Measurements from ENCODE around the gene PHC1.
A peak's percentile ranks its signal among the peaks of the same experiment; 100 is the strongest.
"Not testable (repeated sequence)": the region's sequence is repeated elsewhere in the genome, so short reads cannot be mapped to it uniquely, and the experiment has no call there.

The PHC1 gene

DNA sequence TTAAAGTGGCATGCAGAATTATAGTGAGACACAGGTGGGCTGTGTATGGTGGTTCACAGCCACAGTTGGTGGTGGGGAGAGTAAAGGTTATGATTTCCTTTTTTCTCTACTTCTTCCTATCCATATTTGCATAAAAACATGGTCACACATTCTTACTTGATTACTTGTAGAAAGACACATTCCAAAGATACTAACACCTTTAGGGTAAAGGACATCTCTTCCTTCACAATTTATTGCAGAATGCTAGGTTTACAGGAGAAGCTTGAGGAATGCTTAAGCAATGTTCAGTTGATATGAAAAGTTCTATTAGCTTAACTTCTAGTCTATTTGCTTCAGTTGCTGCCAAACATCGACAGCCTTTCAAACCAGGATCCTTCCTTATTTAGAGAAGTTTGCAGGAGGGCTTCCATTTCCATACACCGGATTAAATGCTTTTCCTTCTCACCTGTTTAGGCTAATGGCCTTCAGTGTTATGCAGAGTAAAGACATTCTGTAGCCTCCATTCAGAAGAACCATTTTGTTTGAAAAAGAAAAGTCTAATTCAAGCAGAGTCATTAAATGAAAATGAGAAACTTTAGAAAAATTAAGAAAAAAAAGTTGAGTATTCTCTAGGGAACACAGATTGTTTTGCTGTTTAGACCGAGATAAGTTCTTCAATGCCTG is 2.6 kb upstream of the PHC1 start:
- DNase-seq = no peak

DNA sequence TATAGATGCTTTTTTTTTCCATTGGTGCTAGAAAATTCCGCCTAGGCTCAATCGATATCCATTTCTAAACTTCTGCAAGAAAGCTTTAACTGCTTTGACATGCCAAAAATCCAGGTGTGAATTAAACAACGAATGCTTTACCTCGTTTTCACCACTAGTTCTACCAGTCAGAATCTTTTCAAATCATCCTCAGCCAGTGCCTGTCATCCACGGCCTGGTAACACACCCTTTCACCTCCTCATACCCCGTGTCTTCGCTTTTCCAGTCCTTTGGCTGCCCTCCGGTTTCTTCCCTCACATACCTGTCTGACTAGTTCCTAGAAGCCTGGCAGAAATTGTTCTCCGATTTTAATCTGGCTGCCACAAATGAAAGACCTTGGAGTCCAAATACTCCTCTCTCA is 1.4 kb upstream of the PHC1 start:
- no peak for DNase-seq

DNA sequence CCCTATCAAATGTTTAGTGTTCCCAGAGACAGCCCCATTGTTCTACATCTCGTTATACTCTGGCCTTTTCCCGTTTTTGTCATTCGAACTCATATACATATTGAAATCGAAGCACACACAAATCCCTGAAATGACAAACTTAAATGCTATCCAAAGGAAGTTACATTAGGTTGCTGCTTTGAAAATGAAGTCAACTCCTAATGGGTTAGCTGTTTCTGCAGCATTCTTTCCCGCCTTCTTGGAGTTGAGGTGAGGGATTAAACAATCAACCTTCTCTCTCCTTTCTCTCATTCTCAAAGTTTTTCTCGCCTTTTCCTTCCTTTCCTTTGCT is 642 bp upstream of the PHC1 start:
- DNase-seq = no peak

DNA sequence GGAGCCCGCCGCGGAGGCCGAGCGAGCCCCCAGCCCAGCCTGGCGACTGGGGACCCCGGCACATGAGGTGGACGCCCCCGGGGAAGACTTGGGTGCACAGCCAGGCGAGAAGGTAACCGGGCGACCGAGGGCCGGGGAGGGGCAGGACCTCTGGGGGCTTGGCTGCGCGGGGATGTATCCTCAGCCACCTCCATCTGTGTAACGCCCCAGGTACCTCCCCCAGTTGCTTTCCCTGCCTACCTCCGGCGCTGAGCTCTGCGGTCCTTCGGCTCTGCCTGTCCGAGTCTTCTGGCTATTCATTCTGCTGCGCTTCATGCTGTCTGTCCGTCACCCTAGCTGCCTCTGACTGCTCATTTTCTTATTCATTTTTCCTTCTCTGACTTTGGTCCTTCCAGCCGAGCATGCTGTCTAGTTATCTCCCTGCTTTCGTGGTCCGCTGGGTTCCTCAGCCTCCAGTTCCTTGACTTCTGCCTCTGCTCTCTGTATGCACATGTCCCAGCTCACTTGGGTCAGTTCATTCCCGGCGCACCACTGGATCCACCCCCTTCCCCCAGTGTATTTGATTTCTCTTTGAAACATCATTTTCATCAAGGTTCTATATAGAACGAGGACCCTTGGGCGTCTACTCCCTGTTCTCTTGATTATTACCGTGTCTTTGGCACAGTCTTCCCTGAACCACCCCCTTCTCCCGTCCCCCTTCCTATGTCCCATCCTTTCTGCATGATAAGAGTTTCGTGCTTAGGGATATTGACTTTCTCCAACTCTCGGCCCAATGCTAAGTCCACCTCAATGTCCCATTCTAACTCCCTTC is 612 bp downstream of the PHC1 start:
- DNase-seq = peak; percentile 29 to 30

DNA sequence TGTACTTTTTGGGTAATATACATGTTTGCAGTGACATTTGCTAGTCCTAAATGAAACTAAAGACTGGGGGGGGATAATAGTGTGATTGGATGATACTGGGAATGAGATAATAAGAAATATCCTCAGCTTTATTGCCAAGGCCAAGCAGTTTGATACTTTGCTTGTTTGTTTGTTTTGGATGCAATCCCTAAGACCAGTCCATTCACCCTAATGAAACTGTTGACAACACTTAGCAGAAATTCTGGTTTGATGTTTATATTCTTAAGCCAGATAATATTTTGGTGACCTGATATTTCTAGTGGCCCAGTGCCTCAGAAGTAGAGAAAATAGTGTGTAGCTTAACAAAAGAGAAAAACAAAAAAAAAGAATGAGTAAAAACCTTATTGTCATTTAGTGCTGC is 1.8 kb downstream of the PHC1 start:
- DNase-seq = no peak

DNA sequence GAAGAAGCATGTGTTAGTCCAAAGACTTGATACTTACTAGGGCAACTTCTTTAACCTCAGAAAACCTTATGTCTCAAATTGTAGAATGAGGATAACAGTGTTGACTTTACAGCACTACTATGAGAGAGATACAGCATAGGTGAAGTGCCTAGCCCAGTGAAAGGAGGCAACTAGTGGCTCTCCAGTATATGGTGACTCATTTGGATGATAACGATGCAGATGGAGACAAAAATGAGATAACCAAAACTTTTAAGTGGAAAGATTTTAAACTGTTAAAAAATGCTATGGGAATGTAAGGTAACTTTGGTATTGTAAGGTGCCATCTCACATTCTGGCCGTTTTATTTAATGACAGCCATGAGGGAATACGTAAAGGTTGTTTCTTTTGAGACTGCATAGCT is 2.7 kb downstream of the PHC1 start:
- DNase-seq = no peak

DNA sequence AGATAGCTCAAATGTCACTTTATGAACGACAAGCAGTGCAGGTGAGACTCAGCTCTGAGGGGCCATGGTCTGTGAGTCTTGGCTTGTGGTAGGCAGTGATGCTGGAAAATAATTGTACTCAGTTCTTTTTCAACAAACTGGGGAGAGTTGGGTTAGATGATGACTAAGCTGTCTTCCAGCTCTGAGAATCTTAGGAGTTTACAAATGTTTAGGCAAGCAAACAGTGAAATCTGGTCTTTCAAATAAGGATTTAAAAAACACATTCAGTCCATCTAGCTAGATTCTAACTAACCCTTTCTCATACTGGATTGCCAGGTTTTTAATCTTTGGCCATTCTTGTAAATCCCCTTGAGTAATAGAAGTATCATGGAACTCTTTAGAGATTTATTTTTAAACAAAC is 3.4 kb downstream of the PHC1 start:
- no peak for DNase-seq

DNA sequence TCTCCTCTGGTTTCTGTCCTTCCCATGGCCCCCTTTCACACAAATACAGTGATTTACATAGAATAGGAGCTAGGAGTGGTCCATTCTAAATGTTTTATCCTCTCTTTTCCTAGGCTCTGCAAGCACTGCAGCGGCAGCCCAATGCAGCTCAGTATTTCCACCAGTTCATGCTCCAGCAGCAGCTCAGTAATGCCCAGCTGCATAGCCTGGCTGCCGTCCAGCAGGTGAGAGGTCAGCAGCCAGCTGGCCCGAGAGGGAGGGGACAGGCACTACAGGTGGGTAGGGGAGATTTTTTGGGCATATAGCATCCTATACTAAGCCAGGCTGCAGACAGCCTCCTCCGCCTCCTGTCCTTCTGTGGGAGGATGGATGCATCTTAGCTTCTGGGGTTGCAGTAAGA is 5.3 kb downstream of the PHC1 start:
- DNase-seq = not testable (repeated sequence)

DNA sequence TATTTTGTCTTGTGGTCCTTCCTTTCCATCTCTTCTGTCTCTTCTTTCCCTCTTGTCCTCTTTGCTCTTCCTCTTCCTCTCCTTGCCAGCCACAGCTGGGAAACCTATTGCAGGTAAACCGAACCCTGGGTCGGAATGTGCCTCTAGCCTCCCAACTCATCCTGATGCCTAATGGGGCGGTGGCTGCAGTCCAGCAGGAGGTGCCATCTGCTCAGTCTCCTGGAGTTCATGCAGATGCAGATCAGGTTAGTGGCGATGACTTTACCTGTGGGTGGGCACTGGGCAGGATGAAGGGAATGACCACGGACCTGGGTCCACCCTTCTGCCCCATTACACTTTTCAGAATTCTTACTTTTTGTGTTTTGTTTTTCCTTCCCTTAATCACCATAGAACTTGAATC is 8.2 kb downstream of the PHC1 start:
- DNase-seq = no peak

DNA sequence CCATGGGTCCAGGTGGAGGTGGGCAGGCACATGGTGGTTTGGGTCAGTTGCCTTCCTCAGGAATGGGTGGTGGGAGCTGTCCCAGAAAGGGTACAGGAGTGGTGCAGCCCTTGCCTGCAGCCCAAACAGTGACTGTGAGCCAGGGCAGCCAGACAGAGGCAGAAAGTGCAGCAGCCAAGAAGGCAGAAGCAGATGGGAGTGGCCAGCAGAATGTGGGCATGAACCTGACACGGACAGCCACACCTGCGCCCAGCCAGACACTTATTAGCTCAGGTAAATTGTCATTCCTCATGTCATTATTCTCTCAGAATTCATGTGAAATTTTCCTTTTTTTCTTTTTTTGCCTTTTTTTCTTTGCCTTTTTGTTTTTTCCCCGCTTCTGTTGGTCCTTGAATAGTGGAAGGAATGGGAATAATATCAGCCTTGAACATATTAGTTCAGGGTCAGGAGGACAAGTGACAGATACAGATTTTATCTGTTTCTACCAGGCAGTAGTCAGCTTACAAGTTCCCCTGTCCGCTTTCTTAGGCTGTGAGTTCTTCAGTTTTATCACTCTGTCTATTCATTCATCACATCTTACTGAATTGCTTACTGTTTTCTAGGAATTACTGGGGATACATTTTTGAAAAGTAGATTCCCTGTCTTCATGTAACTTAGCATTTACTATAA is 16.5 kb downstream of the PHC1 start:
- not testable (repeated sequence) for DNase-seq

DNA sequence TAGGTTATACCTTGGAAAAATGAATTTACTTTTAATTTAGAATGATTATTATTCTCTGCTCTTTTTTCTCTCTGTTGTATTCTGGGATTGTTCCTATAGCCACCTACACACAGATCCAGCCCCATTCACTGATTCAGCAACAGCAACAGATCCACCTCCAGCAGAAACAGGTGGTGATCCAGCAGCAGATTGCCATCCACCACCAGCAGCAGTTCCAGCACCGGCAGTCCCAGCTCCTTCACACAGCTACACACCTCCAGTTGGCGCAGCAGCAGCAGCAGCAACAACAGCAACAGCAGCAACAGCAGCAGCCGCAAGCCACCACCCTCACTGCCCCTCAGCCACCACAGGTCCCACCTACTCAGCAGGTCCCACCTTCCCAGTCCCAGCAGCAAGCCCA is 18.2 kb downstream of the PHC1 start:
- DNase-seq = not testable (repeated sequence)

DNA sequence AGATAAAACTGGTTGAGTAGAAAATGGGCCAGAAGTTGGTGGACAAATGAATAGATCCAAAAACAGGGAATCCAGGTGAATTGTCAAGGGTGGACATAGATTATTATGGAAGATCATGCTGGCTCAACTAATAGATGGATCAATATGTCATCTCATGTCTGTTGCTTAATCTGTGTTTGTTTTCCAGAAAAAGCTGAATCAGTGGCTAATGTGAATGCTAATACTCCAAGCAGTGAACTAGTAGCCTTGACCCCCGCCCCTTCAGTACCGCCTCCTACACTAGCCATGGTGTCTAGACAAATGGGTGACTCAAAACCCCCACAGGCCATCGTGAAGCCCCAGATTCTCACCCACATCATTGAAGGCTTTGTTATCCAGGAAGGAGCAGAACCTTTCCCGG is 19.8 kb downstream of the PHC1 start:
- not testable (repeated sequence) for DNase-seq

DNA sequence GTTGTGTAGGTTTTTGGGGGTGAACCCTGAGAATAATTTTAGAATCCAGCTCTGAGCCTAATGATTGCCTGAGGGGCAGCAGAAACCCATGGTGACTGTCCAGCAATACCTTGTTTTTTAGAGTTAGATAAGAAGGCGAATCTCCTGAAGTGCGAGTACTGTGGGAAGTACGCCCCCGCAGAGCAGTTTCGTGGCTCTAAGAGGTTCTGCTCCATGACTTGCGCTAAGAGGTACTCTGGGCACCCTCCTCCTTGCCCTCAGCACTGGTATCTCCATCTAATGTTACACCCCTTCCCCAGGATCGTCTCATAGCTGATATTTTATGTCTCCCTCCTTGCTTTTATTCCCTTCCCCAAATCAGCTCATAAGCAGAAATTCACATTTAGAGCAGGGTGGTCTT is 22.4 kb downstream of the PHC1 start:
- no peak for DNase-seq

DNA sequence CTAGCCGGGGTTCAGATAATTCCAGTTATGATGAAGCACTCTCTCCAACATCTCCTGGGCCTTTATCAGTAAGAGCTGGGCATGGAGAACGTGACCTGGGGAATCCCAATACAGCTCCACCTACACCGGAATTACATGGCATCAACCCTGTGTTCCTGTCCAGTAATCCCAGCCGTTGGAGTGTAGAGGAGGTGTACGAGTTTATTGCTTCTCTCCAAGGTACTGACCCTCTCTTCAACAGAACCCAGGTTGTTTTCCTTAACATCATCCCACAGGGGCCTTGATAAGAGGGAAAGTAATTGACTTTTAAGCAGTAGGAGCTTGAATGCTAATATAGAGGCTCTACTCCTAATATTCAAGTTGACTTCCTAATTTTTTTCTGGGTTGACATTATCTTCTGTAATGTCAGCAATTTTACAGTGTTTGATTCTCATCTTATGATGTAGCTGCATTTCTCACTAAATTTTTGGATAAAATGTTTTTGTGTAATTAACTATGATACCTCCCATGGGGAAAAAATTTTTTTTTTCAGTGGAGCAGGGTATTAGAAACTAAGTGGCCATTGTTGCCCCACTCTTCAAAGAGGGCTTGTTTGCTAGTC is 23.6 kb downstream of the PHC1 start:
- DNase-seq = not testable (repeated sequence)

DNA sequence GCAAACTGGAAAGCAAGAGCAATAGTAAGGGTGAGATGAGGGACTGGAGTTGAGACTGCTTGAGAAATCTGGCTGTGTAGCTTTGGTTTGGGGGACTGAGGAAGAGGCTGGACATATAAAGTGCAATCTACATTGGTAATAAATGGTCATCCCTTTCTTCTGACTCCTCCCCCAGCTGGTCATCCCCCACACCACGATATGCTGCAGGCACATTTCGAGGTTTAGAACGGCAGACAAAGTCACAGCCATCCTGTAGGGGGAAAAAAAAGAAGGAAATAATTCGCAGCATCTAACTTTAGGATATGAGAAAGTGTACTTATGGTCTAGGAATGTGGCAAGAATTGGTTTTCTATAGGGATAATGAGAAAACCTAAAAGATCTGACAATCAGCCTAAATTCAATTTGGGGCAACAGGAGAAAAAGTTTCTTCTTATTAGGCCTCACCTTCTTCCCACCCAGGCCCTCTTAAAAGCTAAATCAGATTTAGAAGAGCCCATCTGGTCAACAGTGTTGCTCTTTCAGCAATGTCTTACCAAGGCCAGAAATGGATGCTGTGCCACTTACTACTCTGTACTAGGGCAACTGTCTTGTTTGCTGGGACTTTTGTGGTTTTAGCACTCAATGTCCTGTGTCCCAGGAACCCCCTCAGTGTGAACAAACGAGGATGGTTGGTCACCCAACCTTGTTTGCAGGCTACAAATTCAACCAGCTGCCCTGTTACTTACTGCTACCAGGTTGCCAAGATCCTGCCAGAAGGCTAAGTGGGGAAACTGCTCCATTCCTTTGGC is 27.6 kb downstream of the PHC1 start:
- no peak for DNase-seq

DNA sequence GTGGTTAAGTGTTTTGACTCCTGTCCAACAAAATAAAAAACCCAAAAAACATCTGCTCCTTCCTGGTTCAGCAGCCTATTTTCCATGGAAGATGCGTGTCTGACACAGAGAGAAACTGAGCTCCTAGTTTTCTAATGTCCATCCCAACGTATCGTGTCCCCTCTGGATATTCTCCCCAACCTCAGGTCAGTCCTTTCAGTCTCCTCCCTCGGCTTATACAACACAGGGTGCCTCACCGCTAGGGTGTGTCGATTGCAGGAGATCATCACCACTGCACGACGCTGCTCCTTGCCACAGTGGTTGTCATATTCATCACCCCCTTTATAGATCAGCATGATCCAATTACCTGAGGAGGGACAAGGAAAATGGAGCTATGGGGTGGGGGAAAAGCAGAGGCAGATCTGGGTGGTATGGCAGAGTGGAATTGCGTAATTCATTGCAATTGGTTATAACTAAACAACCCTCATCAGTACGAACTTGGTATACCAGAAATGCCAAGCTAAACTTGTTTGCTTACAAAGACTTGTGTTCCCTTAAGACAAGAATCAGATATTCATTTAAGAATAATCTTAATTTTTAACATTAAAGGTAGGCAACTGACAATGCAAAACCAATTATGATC is 29.4 kb downstream of the PHC1 start:
- no peak for DNase-seq

DNA sequence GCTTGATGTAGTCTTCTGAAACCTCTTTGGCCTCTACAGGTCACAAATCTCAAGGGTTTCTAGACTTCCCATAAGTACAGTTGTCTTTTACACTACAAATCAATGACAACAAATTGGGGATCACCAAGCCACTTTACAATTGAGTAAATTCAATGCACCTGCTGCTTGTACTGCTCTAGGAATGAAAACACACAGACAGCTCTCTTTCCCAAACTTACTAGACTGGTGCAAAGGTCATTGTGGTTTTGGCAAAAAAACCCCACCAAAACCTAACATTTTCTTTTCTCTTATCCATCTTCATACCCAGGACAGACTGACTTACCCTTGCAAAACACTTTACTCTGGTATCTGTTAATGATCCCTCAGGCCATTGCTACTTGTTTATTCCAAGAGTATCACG is 32.4 kb downstream of the PHC1 start:
- DNase-seq = no peak

DNA sequence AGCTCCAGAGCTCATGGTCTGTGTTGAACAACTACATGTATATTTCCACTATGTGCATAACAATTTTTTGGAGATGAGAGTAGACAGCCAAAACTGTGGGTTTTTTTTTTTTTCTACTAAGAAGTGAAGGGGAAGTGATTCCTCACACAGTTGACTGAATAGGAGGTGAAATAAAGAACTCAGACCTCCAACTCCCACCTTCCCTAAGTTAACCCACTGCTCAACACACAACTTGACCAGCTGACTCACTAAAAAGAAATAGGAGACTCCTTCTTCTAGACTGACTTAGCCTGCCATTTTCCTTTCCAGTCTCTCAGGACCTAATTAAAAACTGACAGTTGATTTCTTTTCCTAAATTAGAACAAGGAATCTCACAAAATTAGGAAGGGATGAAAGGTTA is 33.4 kb downstream of the PHC1 start:
- DNase-seq = peak; percentile 78

DNA sequence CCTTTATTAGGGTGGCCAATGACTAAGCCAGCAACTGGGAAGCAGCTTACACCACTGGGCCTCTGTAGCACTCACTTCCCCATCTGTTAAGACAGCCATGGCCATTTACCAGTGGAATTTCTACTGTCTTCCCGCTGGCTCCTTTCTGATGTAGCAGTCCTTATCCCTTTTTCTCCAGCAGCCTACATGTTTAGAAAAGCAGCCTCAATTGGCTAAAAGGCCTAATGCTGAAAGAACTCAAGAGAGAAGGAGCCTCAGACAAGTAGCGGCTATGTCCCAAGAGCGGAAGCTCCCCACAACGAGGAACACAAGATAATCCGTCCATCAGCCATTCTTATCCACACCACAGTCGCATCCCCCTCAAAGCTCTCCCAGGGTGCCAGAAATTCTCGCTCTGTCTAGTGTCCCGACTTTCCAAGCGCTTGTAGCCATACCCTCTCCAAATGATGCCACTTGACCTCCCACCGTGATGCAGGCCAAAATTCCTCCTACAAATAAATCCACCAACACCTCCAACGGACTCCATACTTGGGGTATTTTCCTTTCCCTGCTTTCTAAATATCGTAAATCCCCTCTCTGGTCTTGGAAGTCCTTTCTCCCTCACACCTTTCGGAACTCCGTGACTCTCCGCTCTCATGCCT is 34.5 kb downstream of the PHC1 start:
- peak; percentile 71 to 73 for DNase-seq

DNA sequence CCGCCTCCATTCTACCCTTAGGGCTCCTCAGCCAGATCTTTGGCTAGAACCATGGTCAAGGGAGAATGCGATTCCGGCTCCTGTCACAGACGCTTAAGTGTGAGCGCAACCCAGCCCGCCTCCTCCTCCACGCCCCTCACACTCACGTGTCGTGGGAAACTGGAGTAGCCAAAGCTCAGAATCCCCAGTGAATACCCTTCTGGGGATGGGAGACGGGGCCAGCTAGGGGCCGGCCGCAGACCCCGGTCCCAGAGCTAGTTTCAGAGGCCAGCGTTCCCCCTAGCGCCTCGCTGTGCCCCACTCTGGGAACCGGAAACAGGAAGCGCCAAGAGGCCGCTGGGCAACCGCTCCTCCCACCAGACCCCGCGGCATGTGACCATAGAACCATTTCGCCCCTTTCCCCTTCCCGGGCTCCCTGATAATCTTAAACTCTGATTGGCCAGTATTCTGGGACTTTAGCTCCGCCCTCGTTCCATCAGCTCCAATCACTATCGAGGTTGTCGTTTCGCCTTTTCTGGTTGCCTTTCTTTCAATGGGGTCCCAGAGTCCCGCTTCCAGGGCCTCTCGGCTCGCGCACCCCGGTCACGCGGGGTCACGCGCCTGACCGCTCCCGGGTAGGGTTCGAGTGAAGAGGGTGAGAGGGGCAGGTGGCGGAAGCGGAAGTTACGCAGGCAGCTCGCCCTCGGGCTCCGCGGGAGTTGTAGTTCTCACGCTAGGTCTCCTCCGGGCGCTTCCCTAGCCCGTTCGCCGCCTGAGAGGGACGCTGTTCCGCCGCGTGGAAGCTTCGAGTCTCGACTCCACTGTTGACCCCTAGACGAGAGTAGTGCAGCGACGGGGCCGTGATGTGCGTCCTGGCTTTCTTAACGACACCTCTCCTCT is 35.3 kb downstream of the PHC1 start, which contains the start of gene M6PR:
M6PR (minus strand) TSS at position 304 of the 879 bp plus-strand sequence. CDS start 3,241 bp downstream, outside the sequence.
- DNase-seq = peak; percentile 99

DNA sequence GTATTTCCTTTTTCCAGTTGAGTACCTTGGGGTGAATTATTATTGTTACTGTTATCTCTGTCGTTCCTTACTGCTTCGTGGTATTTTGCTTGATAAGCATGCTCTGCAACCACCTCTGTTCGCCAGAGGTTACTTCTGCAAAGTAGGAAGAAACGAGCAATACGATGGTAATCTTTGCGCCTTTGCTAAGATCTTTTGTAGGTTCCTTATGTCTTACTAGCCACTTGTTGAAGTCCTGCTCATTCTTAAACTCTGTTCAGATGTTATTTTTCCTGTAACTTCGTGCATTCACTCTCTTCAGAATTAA is 35.9 kb downstream of the PHC1 start:
- no peak for DNase-seq
